HEK293T (cell line): ENCODE measurements around the gene PRKG1.

Experiments used
- ARNT ChIP-seq: fragments of 450-650 bp; IDR thresholded peaks from 2 replicates; pipeline ENCODE4 v1.6.1; 2017; ENCODE audit warnings: mild to moderate bottlenecking
- BHLHE40 ChIP-seq: fragments of 450-650 bp; IDR thresholded peaks from 2 replicates; pipeline ENCODE4 v1.6.1; 2016; ENCODE audit warnings: mild to moderate bottlenecking, moderate library complexity, borderline replicate concordance
- FOXA1 ChIP-seq: fragments of 450-650 bp; IDR thresholded peaks from 2 replicates; pipeline ENCODE4 v1.6.1; 2016; ENCODE audit warnings: mild to moderate bottlenecking
- FOXM1 ChIP-seq: fragments of 450-650 bp; IDR thresholded peaks from 2 replicates; pipeline ENCODE4 v1.6.1; 2017; ENCODE audit warnings: mild to moderate bottlenecking, borderline replicate concordance
- L3MBTL2 ChIP-seq: fragments of 450-650 bp; conservative IDR thresholded peaks from 2 replicates; pipeline ENCODE4 v1.6.1; 2016; ENCODE audit warnings: mild to moderate bottlenecking
- LEF1 ChIP-seq: fragments of 450-650 bp; IDR thresholded peaks from 2 replicates; pipeline ENCODE4 v1.6.1; 2017; ENCODE audit warnings: mild to moderate bottlenecking, borderline replicate concordance
- SP1 ChIP-seq: fragments of 450-650 bp; IDR thresholded peaks from 2 replicates; pipeline ENCODE4 v1.6.1; 2017
- SUZ12 ChIP-seq: fragments of 450-650 bp; IDR thresholded peaks from 2 replicates; pipeline ENCODE4 v1.6.1; 2016; ENCODE audit warnings: mild to moderate bottlenecking
- ZNF384 ChIP-seq: fragments of 450-650 bp; IDR thresholded peaks from 2 replicates; pipeline ENCODE4 v1.6.1; 2016
- TF ChIP-seq, protein P1 (sequence below): fragments of 450-650 bp; IDR thresholded peaks from 2 replicates; pipeline ENCODE4 v1.6.1; 2016

DNA sequence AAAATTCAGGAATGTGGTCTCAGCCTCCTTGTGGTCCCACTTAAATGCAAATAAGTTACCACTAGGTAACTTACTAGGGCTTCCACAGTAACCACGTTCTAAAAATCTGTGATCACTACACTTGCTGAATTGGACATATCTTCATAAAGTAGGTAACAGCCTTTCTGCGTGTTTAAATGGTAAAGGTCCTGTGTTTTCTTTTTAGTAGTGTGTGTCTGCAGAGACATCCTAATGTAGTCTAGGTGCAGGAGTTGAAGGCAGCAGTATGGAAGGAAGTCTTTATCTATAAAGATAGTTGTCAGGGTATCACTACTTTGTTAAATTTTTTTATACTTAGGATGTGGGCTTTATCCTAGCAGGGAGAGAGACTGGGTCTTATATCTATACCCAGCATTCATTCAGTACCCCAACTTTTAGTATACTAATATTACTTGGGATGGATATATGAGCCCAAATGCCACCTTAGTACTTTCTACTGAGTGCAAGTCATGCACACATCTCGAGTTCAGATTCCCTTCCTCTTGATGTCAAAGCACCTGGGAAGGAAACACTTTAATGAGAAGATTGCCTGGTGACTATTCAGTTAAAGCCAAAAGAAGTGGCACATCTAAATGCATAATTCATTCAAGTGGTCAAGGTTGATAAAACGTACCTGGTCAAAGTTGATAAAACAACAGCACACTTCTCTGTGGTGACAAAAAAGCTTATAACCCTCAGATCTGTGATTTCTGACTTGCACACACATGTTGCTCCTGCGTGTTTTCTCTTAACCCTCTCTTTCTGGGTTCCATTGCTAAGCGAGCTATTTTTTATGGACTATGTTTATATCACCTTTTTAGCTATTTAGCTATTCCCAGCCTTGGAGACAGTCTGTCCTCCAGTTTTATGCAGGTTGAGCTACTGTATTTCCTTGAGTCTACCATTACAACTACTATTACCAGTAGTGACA, 958.7 kb downstream of the PRKG1 start:
- no peak for TF ChIP-seq ARNT
- TF ChIP-seq FOXA1: no peak
- TF ChIP-seq FOXM1: no peak
- TF ChIP-seq SP1: no peak
- TF ChIP-seq BHLHE40: no peak
- TF ChIP-seq LEF1: no peak
- no peak for TF ChIP-seq SUZ12
- no peak for TF ChIP-seq ZNF384
- TF ChIP-seq L3MBTL2: no peak
- TF ChIP-seq, protein P1, sequence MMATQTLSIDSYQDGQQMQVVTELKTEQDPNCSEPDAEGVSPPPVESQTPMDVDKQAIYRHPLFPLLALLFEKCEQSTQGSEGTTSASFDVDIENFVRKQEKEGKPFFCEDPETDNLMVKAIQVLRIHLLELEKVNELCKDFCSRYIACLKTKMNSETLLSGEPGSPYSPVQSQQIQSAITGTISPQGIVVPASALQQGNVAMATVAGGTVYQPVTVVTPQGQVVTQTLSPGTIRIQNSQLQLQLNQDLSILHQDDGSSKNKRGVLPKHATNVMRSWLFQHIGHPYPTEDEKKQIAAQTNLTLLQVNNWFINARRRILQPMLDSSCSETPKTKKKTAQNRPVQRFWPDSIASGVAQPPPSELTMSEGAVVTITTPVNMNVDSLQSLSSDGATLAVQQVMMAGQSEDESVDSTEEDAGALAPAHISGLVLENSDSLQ: no peak
